SU-DHL-6 (cell line): ENCODE measurements around the gene UXT.
A peak's percentile ranks its signal among the peaks of the same experiment; 100 is the strongest.

Experiments used
- H2AFZ ChIP-seq: fragments of 200-600 bp; sonication (generic); 2 replicates; pipeline ENCODE4 v1.6.1; 2014; ENCODE audit warnings: low read depth, mild to moderate bottlenecking, moderate library complexity, mixed read lengths, antibody characterized with exemption, low read length; ENCODE audit not compliant: severe bottlenecking
- H3F3A ChIP-seq: fragments of 200-600 bp; shearing (Covaris generic); 2 replicates; pipeline ENCODE4 v1.6.0; 2016; ENCODE audit warnings: antibody characterized with exemption, mild to moderate bottlenecking; ENCODE audit not compliant: insufficient read depth
- H3K27ac ChIP-seq: fragments of 200-600 bp; sonication (generic); 2 replicates; pipeline ENCODE4 v1.5.1; 2016; ENCODE audit warnings: low read depth, mild to moderate bottlenecking, low read length, moderate library complexity, mixed read lengths
- H3K27me3 ChIP-seq: fragments of 200-600 bp; sonication (generic), shearing (Covaris generic); 2 replicates; pipeline ENCODE4 v1.6.0; 2014; ENCODE audit warnings: mild to moderate bottlenecking, low read length
- H3K36me3 ChIP-seq: fragments of 200-600 bp; sonication (generic); 2 replicates; pipeline ENCODE4 v1.6.1; 2014; ENCODE audit warnings: mild to moderate bottlenecking, low read length, mixed read lengths
- H3K4me2 ChIP-seq: fragments of 300-600, 200-600 bp; shearing (Covaris generic), sonication (generic); 2 replicates; pipeline ENCODE4 v1.6.0; 2014; ENCODE audit warnings: low read length, low read depth, mild to moderate bottlenecking; ENCODE audit not compliant: poor library complexity, severe bottlenecking
- H3K4me3 ChIP-seq: fragments of 200-600 bp; sonication (generic); 2 replicates; pipeline ENCODE4 v1.5.1; 2014; ENCODE audit warnings: antibody characterized with exemption, low read length, mild to moderate bottlenecking, mixed read lengths; ENCODE audit not compliant: insufficient read depth, poor library complexity, severe bottlenecking
- H3K79me2 ChIP-seq: fragments of 200-600 bp; sonication (generic); 2 replicates; pipeline ENCODE4 v1.6.1; 2014; ENCODE audit warnings: mild to moderate bottlenecking, low read length, moderate library complexity; ENCODE audit not compliant: insufficient read depth
- H3K9ac ChIP-seq: fragments of 200-600 bp; sonication (generic); 2 replicates; pipeline ENCODE4 v1.7.0; 2014; ENCODE audit warnings: mild to moderate bottlenecking, low read length
- H3K9me2 ChIP-seq: fragments of 200-600 bp; sonication (generic); replicated peaks from 2 replicates; pipeline ENCODE4 v1.6.1; 2014; ENCODE audit warnings: low read length; ENCODE audit not compliant: insufficient read depth
- H3K9me3 ChIP-seq: fragments of 200-600 bp; sonication (generic); 2 replicates; pipeline ENCODE4 v1.6.1; 2014; ENCODE audit warnings: low read length, mixed read lengths; ENCODE audit not compliant: insufficient read depth
- H4K20me1 ChIP-seq: fragments of 200-600 bp; sonication (generic); 2 replicates; pipeline ENCODE4 v1.6.1; 2014; ENCODE audit warnings: low read depth, mild to moderate bottlenecking, antibody characterized with exemption, low read length, moderate library complexity, mixed read lengths
- EZH2phosphoT487 ChIP-seq: fragments of 200-600 bp; sonication (generic), shearing (Covaris generic); conservative IDR thresholded peaks from 2 replicates; pipeline ENCODE4 v1.6.1; 2018; ENCODE audit warnings: mild to moderate bottlenecking, antibody characterized with exemption, low read length, moderate library complexity, mixed read lengths
- TF ChIP-seq, protein P1 (sequence below): fragments of 200-600 bp; sonication (generic); IDR thresholded peaks from one replicate; pipeline ENCODE4 v1.5.1; 2017; ENCODE audit warnings: antibody characterized with exemption, mild to moderate bottlenecking, low read length, moderate library complexity; ENCODE audit not compliant: insufficient read depth, poor library complexity, severe bottlenecking

UXT gene

DNA sequence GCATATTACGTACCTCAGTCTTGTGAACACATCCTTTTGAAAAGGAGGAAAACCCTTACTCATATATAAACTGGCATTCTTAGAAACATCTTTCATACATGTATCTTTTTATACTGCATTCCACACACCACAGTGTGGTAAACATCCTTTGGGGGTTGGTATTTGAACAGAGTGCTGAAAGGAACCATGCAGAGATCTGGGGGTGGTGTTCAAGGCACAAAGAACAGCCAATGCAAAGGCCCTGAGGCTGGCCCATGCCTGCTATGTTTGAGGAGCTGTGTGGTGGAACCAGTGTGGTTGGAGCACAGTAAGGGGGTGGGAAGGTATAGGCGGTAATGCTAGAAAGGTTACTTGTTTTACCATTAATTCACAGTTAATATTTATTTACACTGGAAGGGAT lies 10.6 kb downstream of the UXT start:
- no peak overlapping the region for H3K4me3 ChIP-seq
- peaks cover 6% of the 10 kb centered on the region; the same call in 1 of the 2 replicates for H3F3A ChIP-seq
- H3K9ac ChIP-seq, result no peak overlapping the region
- no peak for TF ChIP-seq EZH2phosphoT487
- TF ChIP-seq, protein P1, sequence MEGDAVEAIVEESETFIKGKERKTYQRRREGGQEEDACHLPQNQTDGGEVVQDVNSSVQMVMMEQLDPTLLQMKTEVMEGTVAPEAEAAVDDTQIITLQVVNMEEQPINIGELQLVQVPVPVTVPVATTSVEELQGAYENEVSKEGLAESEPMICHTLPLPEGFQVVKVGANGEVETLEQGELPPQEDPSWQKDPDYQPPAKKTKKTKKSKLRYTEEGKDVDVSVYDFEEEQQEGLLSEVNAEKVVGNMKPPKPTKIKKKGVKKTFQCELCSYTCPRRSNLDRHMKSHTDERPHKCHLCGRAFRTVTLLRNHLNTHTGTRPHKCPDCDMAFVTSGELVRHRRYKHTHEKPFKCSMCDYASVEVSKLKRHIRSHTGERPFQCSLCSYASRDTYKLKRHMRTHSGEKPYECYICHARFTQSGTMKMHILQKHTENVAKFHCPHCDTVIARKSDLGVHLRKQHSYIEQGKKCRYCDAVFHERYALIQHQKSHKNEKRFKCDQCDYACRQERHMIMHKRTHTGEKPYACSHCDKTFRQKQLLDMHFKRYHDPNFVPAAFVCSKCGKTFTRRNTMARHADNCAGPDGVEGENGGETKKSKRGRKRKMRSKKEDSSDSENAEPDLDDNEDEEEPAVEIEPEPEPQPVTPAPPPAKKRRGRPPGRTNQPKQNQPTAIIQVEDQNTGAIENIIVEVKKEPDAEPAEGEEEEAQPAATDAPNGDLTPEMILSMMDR, result no peak
- H3K27me3 ChIP-seq, result no peaks in the 10 kb centered on the region
- H3K36me3 ChIP-seq, result no peaks in the 10 kb centered on the region
- peaks cover 22% of the 10 kb centered on the region; the same call in 1 of the 2 replicates for H3K79me2 ChIP-seq
- no peaks in the 10 kb centered on the region for H3K9me2 ChIP-seq
- H4K20me1 ChIP-seq, result no peaks in the 10 kb centered on the region
- H3K27ac ChIP-seq, result no peak overlapping the region
- H3K9me3 ChIP-seq, result no peaks in the 10 kb centered on the region
- H3K4me2 ChIP-seq, result peak overlapping the region; percentile 72
- no peak overlapping the region for H2AFZ ChIP-seq

DNA sequence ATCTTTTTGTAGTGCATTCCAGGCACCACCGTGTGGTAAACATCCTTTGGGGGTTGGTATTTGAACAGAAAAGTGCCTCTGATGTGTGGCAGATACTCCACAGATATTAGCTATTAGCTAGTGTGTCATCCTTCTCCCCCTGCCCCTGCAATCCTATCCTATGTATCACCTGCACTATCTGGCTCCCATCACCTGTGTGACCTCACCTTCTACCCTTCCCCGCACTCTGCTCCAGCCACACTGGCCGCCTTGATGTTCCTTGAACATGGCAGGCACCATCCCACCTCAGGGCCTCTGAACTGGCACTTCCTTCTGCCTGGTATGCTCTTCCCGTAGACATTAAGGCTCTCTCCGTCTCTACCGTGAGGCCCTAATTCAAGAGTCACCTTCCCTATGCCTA lies 12.3 kb downstream of the UXT start:
- no peak overlapping the region for H3K9ac ChIP-seq

DNA sequence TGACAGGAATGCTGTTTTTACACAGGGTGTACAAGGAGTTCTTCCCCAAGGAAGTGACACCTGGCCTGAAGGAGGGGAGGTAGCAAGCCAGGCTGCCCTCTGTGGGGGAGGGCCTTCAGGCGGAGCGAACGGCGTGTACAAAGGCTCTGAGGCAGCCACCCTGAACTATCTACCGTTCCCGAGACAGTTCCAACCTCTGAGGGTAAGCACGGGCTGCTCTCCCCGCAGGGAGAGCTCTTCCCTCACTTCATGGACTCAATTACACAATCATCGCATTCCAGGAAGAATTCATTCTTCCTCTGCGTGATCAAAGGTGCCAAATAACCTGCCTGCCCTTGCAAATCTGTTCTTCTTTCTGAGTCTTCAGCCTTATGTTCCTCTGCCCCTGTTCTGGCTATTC lies 13.4 kb downstream of the UXT start:
- TF ChIP-seq, protein P1, result no peak
- TF ChIP-seq EZH2phosphoT487, result no peak
- Histone ChIP-seq H4K20me1 (no peaks in the 10 kb centered on the region), H3K79me2 (peaks cover 22% of the 10 kb centered on the region; the same call in 1 of the 2 replicates), H3K4me3 (no peak overlapping the region), H3K9me3 (no peaks in the 10 kb centered on the region), H2AFZ (no peak overlapping the region), H3F3A (no peaks in the 10 kb centered on the region), H3K27me3 (no peaks in the 10 kb centered on the region), H3K4me2 (no peak overlapping the region), H3K27ac (no peak overlapping the region), H3K9me2 (no peaks in the 10 kb centered on the region), H3K9ac (no peak overlapping the region), H3K36me3 (no peaks in the 10 kb centered on the region)

More for the DNA sequence above, 12.3 kb downstream of the UXT start:
- no peak for TF ChIP-seq EZH2phosphoT487
- TF ChIP-seq, protein P1, result no peak
- H3K79me2 ChIP-seq, result peaks cover 22% of the 10 kb centered on the region; the same call in 1 of the 2 replicates
- H3K4me3 ChIP-seq, result no peak overlapping the region
- no peaks in the 10 kb centered on the region for H3K9me2 ChIP-seq
- H3K4me2 ChIP-seq, result no peak overlapping the region
- no peaks in the 10 kb centered on the region for H4K20me1 ChIP-seq
- no peak overlapping the region for H2AFZ ChIP-seq
- H3K27ac ChIP-seq, result no peak overlapping the region
- no peaks in the 10 kb centered on the region for H3K27me3 ChIP-seq
- H3K9me3 ChIP-seq, result no peaks in the 10 kb centered on the region
- no peaks in the 10 kb centered on the region for H3K36me3 ChIP-seq
- no peaks in the 10 kb centered on the region for H3F3A ChIP-seq
